Heart left ventricle (tissue), 16 donors: Measurements from ENCODE around the gene NFX1. TPM values are rescaled to one million over a fixed set of nuclear protein-coding genes. Genes with fewer than 3 reads are reported as not detected.
A peak's percentile ranks its signal among the peaks of the same experiment; 100 is the strongest.
"Not testable (repeated sequence)": the region's sequence is repeated elsewhere in the genome, so short reads cannot be mapped to it uniquely, and the experiment has no call there.

Source experiments
- ATAC-seq, 4 donors: fragments of 200-7000 bp; cut with Tn5 transposase; one replicate each; pipeline ENCODE4 v1.9.1; 2020 to 2022; ENCODE audit warnings: moderate library complexity in 4 of 4, mild to moderate bottlenecking in 3 of 4, moderate number of reproducible peaks in 1 of 4
- DNase-seq, 5 donors: peaks; one replicate each; pipeline ENCODE4 v3.0.0-alpha.2; 2020
- H3K27ac ChIP-seq, 12 donors: fragments of 200-600 bp; sonication (generic) in 4 of 12; one replicate each; pipeline versions ENCODE4 v1.5.0 to v1.8.0; 2016 to 2022; ENCODE audit warnings: mild to moderate bottlenecking in 2 of 12
- H3K27me3 ChIP-seq, 9 donors: fragments of 200-600 bp; sonication (generic) in 2 of 9; one replicate each; pipeline versions ENCODE4 v1.5.1 to v1.8.0; 2016 to 2022; ENCODE audit warnings: mild to moderate bottlenecking in 3 of 9
- H3K36me3 ChIP-seq, 9 donors: fragments of 200-600 bp; sonication (generic) in 2 of 9; one replicate each; pipeline versions ENCODE4 v1.5.0 to v1.8.0; 2018 to 2022; ENCODE audit warnings: mild to moderate bottlenecking in 2 of 9
- H3K4me1 ChIP-seq, 12 donors: fragments of 200-600 bp; sonication (generic) in 4 of 12; one replicate each; pipeline versions ENCODE4 v1.5.0 to v1.8.0; 2016 to 2022; ENCODE audit warnings: mild to moderate bottlenecking in 3 of 12
- H3K4me3 ChIP-seq, 12 donors: fragments of 200-600 bp; sonication (generic) in 4 of 12; one replicate each; pipeline versions ENCODE4 v1.5.0 to v1.8.0; 2017 to 2022; ENCODE audit warnings: mild to moderate bottlenecking in 9 of 12, moderate library complexity in 4 of 12
- H3K9me3 ChIP-seq, 12 donors: fragments of 200-600 bp; sonication (generic) in 4 of 12; one replicate each; pipeline versions ENCODE4 v1.5.0 to v1.8.0; 2016 to 2022; ENCODE audit warnings: mild to moderate bottlenecking in 1 of 12
- CTCF ChIP-seq, 12 donors: fragments of 200-600 bp; sonication (generic) in 4 of 12; IDR thresholded peaks; one replicate each; pipeline versions ENCODE4 v1.5.0 to v1.8.0; 2018 to 2022; ENCODE audit warnings: antibody characterized with exemption in 12 of 12, mild to moderate bottlenecking in 5 of 12
- POLR2A ChIP-seq, 2 donors: fragments of 450-650 bp; IDR thresholded peaks; one replicate each; pipeline ENCODE4 v1.6.1; 2017; ENCODE audit warnings: antibody characterized with exemption in 2 of 2, mild to moderate bottlenecking in 2 of 2, moderate library complexity in 2 of 2
- WGBS, 4 donors: extraction: QIAGEN DNeasy Blood & Tissue Kit in 2 of 4; methylation state at CpG; one replicate each; pipeline versions ENCODE4 v1.1.5 to v1.1.7; 2013 to 2018; 5-methylcytosine and 5-hydroxymethylcytosine counted together
- intact Hi-C, 10 donors: fragments of 100-400 bp; cut with DNase I; formaldehyde crosslinking; loops; one replicate each; pipeline versions ENCODE4 v1.11.1 to v1.14.2; 2022
- polyA plus RNA-seq, 2 donors: library from polyadenylated mRNA; stranded (reverse); fragments of 200-250 nt; gene quantifications; one replicate each; pipeline ENCODE4 v1.2.3, GENCODE V29; 2013
- total RNA-seq, 9 donors: library from RNA; depleted of rRNA in 2 of 9; stranded (reverse); fragments of >200 nt in 2 of 9; fragmentation: NEBNext Ultra II Directional in 3 of 9; extraction: Animal tissue kit (Norgen Biotek cat#: 25700) in 3 of 9; gene quantifications; one replicate each; pipeline versions ENCODE4 v1.1.0 to v1.2.4, GENCODE V29; 2016 to 2023
- donor health status: ischemic (EF 13 %, LVEDD 7.1; RV severe dilation, severe dysfunction).
- donor health status: healthy with polysubstance abuse.
- donor health status: DM: no; HTN: yes; CAD: no.
- donor health status: DM: no; HTN: no; CAD: no.
- donor health status: ischemic (EF 25% LVEDD 6.9; RV normal size, moderate dysfunction).
- donor health status: ischemic (EF 25% LVEDD 5.7; RV mildly dilated, moderate dysfunction).
- donor health status: healthy.
- donor health status: DM: yes; HTN: yes; CAD: no.
- donor health status: ischemic (EF 35%, LVEDD 5.7; RV mildly dilated, moderate dysfunction).
- donor health status: nonischemic (EF 11% LVEDD 7.7; RV severe dilation, severe dysfunction).
- donor health status: DM: yes; HTN: yes; CAD: no.
- donor health status: PGD.
- donor health status: ischemic (EF 29% LVEDD 5.4; RV normal size, mild dysfunction).
- donor health status: nonischemic (EF 23%, LVEDD 6.1; RV moderate dilation, normal function).

Gene NFX1
- total and polyA plus RNA-seq, 11 donors, result 13.7 to 42.0 (median 32.7) TPM

- Histone ChIP-seq H3K27me3 (no peaks in the 10 kb centered on the region), H3K9me3 (no peaks in the 10 kb centered on the region), H3K4me1 (peaks cover 0 to 19% (median 6%) of the 10 kb centered on the region in 12 donors), H3K4me3 (no peak overlapping the region), H3K36me3 (peaks cover under 1 to 100% (median 94%) of the 10 kb centered on the region in 9 donors), H3K27ac (peak overlapping the region; percentile 12 to 87 (median 72))
- intact Hi-C loops, result loop anchor here in 2 of 10 donors (1.0 to 5.0 kb wide), 2 partner anchors 37 to 39 kb away; partner anchors contain the start of gene NFX1 (in 2 of the 2)
- 45 to 59% (median 48%) methylated on average over 4 of the region's 4 CpGs for WGBS, 4 donors
- peak; percentile 92 to 97 (median 94) for ATAC-seq
- TF ChIP-seq CTCF (IDR thresholded peaks at IDR 0.05) (no peak), POLR2A (IDR thresholded peaks at IDR 0.05) (no peak)
- DNase-seq, result peak in 4 of 5 donors; percentile 34 to 73 (median 46)
These were observed 38.8 kb downstream of the NFX1 start for GRCh38 chr9:33329117-33329563.

GRCh38 chr9:33329979-33330378, 39.7 kb downstream of the NFX1 start:
- DNase-seq (no peak), ATAC-seq (peak in 2 of 4 donors; percentile 8 to 38)
- 72 to 91% (median 81%) methylated on average over 5 of the region's 5 CpGs for WGBS, 4 donors
- no peak for TF ChIP-seq CTCF (IDR thresholded peaks at IDR 0.05)
- TF ChIP-seq POLR2A (IDR thresholded peaks at IDR 0.05), result no peak
- H3K4me3 ChIP-seq, result no peak overlapping the region
- peaks cover 0 to 100% (median 94%) of the 10 kb centered on the region in 9 donors for H3K36me3 ChIP-seq
- peaks cover 0 to 19% (median 6%) of the 10 kb centered on the region in 12 donors for H3K4me1 ChIP-seq
- H3K27me3 ChIP-seq, result no peaks in the 10 kb centered on the region
- H3K9me3 ChIP-seq, result no peaks in the 10 kb centered on the region
- intact Hi-C loops, result loop anchor here in 2 of 10 donors (1.0 to 5.0 kb wide), 2 partner anchors 38 to 40 kb away; partner anchors contain the start of gene NFX1 (in 2 of the 2)
- peak overlapping the region; percentile 2 to 87 (median 72) for H3K27ac ChIP-seq

- Histone ChIP-seq H3K27ac (no peak overlapping the region), H3K4me3 (no peak overlapping the region), H3K4me1 (peaks cover 0 to 19% (median 6%) of the 10 kb centered on the region in 12 donors), H3K27me3 (no peaks in the 10 kb centered on the region), H3K36me3 (peaks cover 0 to 100% (median 95%) of the 10 kb centered on the region in 9 donors), H3K9me3 (no peaks in the 10 kb centered on the region)
- WGBS, 4 donors, result 48 to 55% (median 52%) methylated on average over 3 of the region's 3 CpGs
- intact Hi-C loops, result no loop called here
- TF ChIP-seq CTCF (IDR thresholded peaks at IDR 0.05), result no peak
- ATAC-seq (no peak), DNase-seq (no peak)
These were observed 41.1 kb downstream of the NFX1 start for GRCh38 chr9:33331377-33331891.

GRCh38 chr9:33332011-33332410, 41.7 kb downstream of the NFX1 start:
- H3K36me3 ChIP-seq, result peaks cover 0 to 100% (median 95%) of the 10 kb centered on the region in 9 donors
- ATAC-seq, result no peak
- no peak overlapping the region for H3K27ac ChIP-seq
- TF ChIP-seq POLR2A (IDR thresholded peaks at IDR 0.05), result no peak
- no peak for TF ChIP-seq CTCF (IDR thresholded peaks at IDR 0.05)
- intact Hi-C loops, result no loop called here
- H3K9me3 ChIP-seq, result no peaks in the 10 kb centered on the region
- no peaks in the 10 kb centered on the region for H3K27me3 ChIP-seq
- WGBS, 4 donors, result 58 to 72% (median 64%) methylated on average over 2 of the region's 2 CpGs
- DNase-seq, result no peak
- no peak overlapping the region for H3K4me3 ChIP-seq
- H3K4me1 ChIP-seq, result peaks cover 0 to 19% (median 6%) of the 10 kb centered on the region in 12 donors

- 90 to 96% (median 93%) methylated on average over 7 of the region's 7 CpGs for WGBS, 4 donors
- Histone ChIP-seq H3K4me1 (peaks cover 0 to 19% (median 6%) of the 10 kb centered on the region in 12 donors), H3K36me3 (peaks cover 0 to 100% (median 96%) of the 10 kb centered on the region in 9 donors)
- H3K9me3 ChIP-seq, ATAC-seq, intact Hi-C loops, DNase-seq, H3K27ac ChIP-seq, H3K4me3 ChIP-seq, H3K27me3 ChIP-seq: not testable (repeated sequence)
These were observed 42.6 kb downstream of the NFX1 start for GRCh38 chr9:33332956-33333355.
